HepG2 (cell line): ENCODE data around the gene SKP2. TPM values are rescaled to one million over a fixed set of nuclear protein-coding genes. Genes with fewer than 3 reads are reported as not detected.

Source experiments
- CC2D1A ChIP-seq: sonication (generic); formaldehyde crosslinking; IDR thresholded peaks from 2 replicates; pipeline ENCODE4 v1.8.1; 2023; ENCODE audit warnings: mild to moderate bottlenecking, missing genetic modification reagents
- GABPB1 ChIP-seq: IDR thresholded peaks from 2 replicates; pipeline ENCODE4 v1.6.1; 2016; ENCODE audit warnings: mild to moderate bottlenecking, missing genetic modification reagents, moderate library complexity, missing compliant biosample characterization
- HCFC1 ChIP-seq: fragments of 150-350 bp; IDR thresholded peaks from 2 replicates; pipeline ENCODE4 v1.6.1; 2014; ENCODE audit warnings: low read depth, low read length
- HDAC2 ChIP-seq: sonication (generic); formaldehyde crosslinking; IDR thresholded peaks from 2 replicates; pipeline ENCODE4 v1.4.0; 2020; ENCODE audit warnings: missing genetic modification reagents
- HMGA1 ChIP-seq: sonication (generic); formaldehyde crosslinking; conservative IDR thresholded peaks from 2 replicates; pipeline ENCODE4 v1.4.0; 2020; ENCODE audit warnings: missing genetic modification reagents
- HNF4A ChIP-seq: sonication (generic); formaldehyde crosslinking; IDR thresholded peaks from 2 replicates; pipeline ENCODE4 v1.4.0; 2020; ENCODE audit warnings: missing genetic modification reagents
- HNRNPLL ChIP-seq: fragments of 200-400 bp; formaldehyde crosslinking; IDR thresholded peaks from 2 replicates; pipeline ENCODE4 v1.6.1; 2017; ENCODE audit warnings: mild to moderate bottlenecking, low read depth, low read length; ENCODE audit not compliant: poor library complexity, severe bottlenecking
- MED1 ChIP-seq: sonication (generic); formaldehyde crosslinking; IDR thresholded peaks from 2 replicates; pipeline ENCODE4 v1.4.0; 2020; ENCODE audit warnings: missing genetic modification reagents
- NFKBIZ ChIP-seq: IDR thresholded peaks from 2 replicates; pipeline ENCODE4 v1.6.1; 2018; ENCODE audit warnings: missing genetic modification reagents, missing compliant biosample characterization
- NFYC ChIP-seq: IDR thresholded peaks from 2 replicates; pipeline ENCODE4 v1.6.1; 2016; ENCODE audit warnings: missing genetic modification reagents, missing compliant biosample characterization
- PHF20 ChIP-seq: sonication (generic); formaldehyde crosslinking; IDR thresholded peaks from 2 replicates; pipeline ENCODE4 v1.5.0; 2020; ENCODE audit warnings: mild to moderate bottlenecking, missing genetic modification reagents
- RXRB ChIP-seq: IDR thresholded peaks from 2 replicates; pipeline ENCODE4 v1.6.1; 2016; ENCODE audit warnings: borderline replicate concordance, missing genetic modification reagents, missing compliant biosample characterization
- TAF1 ChIP-seq: sonication (generic); formaldehyde crosslinking; IDR thresholded peaks from 2 replicates; pipeline ENCODE4 v1.4.0; 2020; ENCODE audit warnings: missing genetic modification reagents
- ZFP1 ChIP-seq: IDR thresholded peaks from 2 replicates; pipeline ENCODE4 v1.6.1; 2016
- ZKSCAN8 ChIP-seq: IDR thresholded peaks from 2 replicates; pipeline ENCODE4 v1.6.1; 2016; ENCODE audit warnings: borderline replicate concordance, missing genetic modification reagents, missing compliant biosample characterization
- ZNF251 ChIP-seq: sonication (generic); formaldehyde crosslinking; IDR thresholded peaks from 2 replicates; pipeline ENCODE4 v1.9.0; 2021; ENCODE audit warnings: mild to moderate bottlenecking, missing genetic modification reagents
- ZNF331 ChIP-seq: sonication (generic); formaldehyde crosslinking; IDR thresholded peaks from 2 replicates; pipeline ENCODE4 v1.4.0; 2020; ENCODE audit warnings: missing genetic modification reagents
- ZNF510 ChIP-seq: sonication (generic); formaldehyde crosslinking; IDR thresholded peaks from 2 replicates; pipeline ENCODE4 v1.4.0; 2020; ENCODE audit warnings: low read depth, mild to moderate bottlenecking, missing genetic modification reagents
- ZNF589 ChIP-seq: sonication (generic); formaldehyde crosslinking; conservative IDR thresholded peaks from 2 replicates; pipeline ENCODE4 v1.8.0; 2022; ENCODE audit warnings: mild to moderate bottlenecking, moderate library complexity, missing genetic modification reagents
- ZNF724P ChIP-seq: sonication (generic); formaldehyde crosslinking; IDR thresholded peaks from 2 replicates; pipeline ENCODE4 v1.8.0; 2022; ENCODE audit warnings: missing genetic modification reagents, borderline replicate concordance
- ZNF850 ChIP-seq: sonication (generic); formaldehyde crosslinking; conservative IDR thresholded peaks from 2 replicates; pipeline ENCODE4 v1.9.0; 2021; ENCODE audit warnings: mild to moderate bottlenecking, missing genetic modification reagents
- polyA plus RNA-seq, 8 experiments: library from polyadenylated mRNA; depleted of rRNA in 3 of 8; stranded (reverse) in 7 of 8; unstranded in 1 of 8; fragments of >200 nt; fragmentation: Illumina TruSeq in 4 of 8; extraction: Trizol in 4 of 8; gene quantifications; 2 replicates each; pipeline versions ENCODE4 v1.2.1 to v1.2.3, GENCODE V29; 2011 to 2016; ENCODE audit warnings: low read depth in 4 of 8, missing spikeins in 1 of 8, mixed read lengths in 1 of 8; ENCODE audit not compliant: insufficient read depth in 1 of 8
- total RNA-seq, 5 experiments: library from RNA; depleted of rRNA; stranded (reverse); fragments of >200 nt; fragmentation: Illumina TruSeq; extraction: Trizol; gene quantifications; 2 replicates each; pipeline ENCODE4 v1.2.3, GENCODE V29; 2016; ENCODE audit warnings: low read depth in 1 of 5
- TF ChIP-seq, protein P1 (sequence below): sonication (generic); formaldehyde crosslinking; IDR thresholded peaks from 2 replicates; pipeline ENCODE4 v1.4.0; 2020; ENCODE audit warnings: mild to moderate bottlenecking, missing genetic modification reagents, borderline replicate concordance
- TF ChIP-seq, protein P2 (sequence below): sonication (generic); formaldehyde crosslinking; IDR thresholded peaks from 2 replicates; pipeline ENCODE4 v1.4.0; 2020; ENCODE audit warnings: missing genetic modification reagents, borderline replicate concordance
- TF ChIP-seq, protein P3 (sequence below): fragments of 450-650 bp; IDR thresholded peaks from 2 replicates; pipeline ENCODE4 v1.6.1; 2016

The SKP2 gene
- total and polyA plus RNA-seq, 2 of the 13 experiments (the other 11 are each of a cell fraction or from before 2014, with no cell fraction given): 29.6 to 84.1 TPM

DNA sequence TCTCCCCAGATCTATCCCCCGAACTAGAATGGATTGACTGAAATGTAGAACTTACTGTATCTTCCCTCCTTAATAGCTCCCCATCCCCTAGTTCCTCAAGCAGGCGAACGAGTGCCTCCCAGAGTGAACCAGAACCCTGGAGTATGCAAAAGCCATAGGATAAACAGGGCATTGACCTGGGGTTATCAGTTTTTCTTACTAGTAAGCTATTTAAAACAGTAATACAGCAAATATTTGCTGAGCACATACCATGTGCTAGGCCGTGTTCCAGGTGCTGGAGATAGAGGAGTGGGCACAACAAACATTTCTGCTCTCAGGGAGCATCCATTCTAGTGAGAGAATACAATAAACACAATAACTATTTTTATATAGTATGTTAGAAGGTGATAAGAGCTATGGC, 1.8 kb downstream of the SKP2 start (continued):
- TF ChIP-seq HDAC2 (CRISPR knock-in tag) (peak; percentile 88), ZNF331 (peak; percentile 48; the same call in 1 of the 2 replicates), GABPB1 (no peak; the same call in 1 of the 2 replicates), ZNF589 (CRISPR knock-in tag) (no peak), NFKBIZ (CRISPR knock-in tag) (peak; percentile 59; the same call in 1 of the 2 replicates), HMGA1 (CRISPR knock-in tag) (no peak), HNF4A (peak; percentile 57), ZNF510 (no peak), HCFC1 (no peak; the same call in 1 of the 2 replicates), HNRNPLL (no peak), ZNF724P (no peak), ZKSCAN8 (CRISPR knock-in tag) (0 out of 2 replicates have a peak, but pooled peaks have one; percentile 56), NFYC (0 out of 2 replicates have a peak, but pooled peaks have one; percentile 12), ZNF251 (CRISPR knock-in tag) (no peak), ZFP1 (no peak), ZNF850 (no peak), TAF1 (CRISPR knock-in tag) (no peak), RXRB (peak; percentile 97), MED1 (peak; percentile 69; the same call in 1 of the 2 replicates), CC2D1A (no peak), PHF20 (no peak)
- TF ChIP-seq, protein P1, sequence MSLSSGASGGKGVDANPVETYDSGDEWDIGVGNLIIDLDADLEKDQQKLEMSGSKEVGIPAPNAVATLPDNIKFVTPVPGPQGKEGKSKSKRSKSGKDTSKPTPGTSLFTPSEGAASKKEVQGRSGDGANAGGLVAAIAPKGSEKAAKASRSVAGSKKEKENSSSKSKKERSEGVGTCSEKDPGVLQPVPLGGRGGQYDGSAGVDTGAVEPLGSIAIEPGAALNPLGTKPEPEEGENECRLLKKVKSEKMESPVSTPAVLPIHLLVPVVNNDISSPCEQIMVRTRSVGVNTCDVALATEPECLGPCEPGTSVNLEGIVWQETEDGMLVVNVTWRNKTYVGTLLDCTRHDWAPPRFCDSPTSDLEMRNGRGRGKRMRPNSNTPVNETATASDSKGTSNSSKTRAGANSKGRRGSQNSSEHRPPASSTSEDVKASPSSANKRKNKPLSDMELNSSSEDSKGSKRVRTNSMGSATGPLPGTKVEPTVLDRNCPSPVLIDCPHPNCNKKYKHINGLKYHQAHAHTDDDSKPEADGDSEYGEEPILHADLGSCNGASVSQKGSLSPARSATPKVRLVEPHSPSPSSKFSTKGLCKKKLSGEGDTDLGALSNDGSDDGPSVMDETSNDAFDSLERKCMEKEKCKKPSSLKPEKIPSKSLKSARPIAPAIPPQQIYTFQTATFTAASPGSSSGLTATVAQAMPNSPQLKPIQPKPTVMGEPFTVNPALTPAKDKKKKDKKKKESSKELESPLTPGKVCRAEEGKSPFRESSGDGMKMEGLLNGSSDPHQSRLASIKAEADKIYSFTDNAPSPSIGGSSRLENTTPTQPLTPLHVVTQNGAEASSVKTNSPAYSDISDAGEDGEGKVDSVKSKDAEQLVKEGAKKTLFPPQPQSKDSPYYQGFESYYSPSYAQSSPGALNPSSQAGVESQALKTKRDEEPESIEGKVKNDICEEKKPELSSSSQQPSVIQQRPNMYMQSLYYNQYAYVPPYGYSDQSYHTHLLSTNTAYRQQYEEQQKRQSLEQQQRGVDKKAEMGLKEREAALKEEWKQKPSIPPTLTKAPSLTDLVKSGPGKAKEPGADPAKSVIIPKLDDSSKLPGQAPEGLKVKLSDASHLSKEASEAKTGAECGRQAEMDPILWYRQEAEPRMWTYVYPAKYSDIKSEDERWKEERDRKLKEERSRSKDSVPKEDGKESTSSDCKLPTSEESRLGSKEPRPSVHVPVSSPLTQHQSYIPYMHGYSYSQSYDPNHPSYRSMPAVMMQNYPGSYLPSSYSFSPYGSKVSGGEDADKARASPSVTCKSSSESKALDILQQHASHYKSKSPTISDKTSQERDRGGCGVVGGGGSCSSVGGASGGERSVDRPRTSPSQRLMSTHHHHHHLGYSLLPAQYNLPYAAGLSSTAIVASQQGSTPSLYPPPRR (CRISPR knock-in tag): peak; percentile 94
- TF ChIP-seq, protein P2, sequence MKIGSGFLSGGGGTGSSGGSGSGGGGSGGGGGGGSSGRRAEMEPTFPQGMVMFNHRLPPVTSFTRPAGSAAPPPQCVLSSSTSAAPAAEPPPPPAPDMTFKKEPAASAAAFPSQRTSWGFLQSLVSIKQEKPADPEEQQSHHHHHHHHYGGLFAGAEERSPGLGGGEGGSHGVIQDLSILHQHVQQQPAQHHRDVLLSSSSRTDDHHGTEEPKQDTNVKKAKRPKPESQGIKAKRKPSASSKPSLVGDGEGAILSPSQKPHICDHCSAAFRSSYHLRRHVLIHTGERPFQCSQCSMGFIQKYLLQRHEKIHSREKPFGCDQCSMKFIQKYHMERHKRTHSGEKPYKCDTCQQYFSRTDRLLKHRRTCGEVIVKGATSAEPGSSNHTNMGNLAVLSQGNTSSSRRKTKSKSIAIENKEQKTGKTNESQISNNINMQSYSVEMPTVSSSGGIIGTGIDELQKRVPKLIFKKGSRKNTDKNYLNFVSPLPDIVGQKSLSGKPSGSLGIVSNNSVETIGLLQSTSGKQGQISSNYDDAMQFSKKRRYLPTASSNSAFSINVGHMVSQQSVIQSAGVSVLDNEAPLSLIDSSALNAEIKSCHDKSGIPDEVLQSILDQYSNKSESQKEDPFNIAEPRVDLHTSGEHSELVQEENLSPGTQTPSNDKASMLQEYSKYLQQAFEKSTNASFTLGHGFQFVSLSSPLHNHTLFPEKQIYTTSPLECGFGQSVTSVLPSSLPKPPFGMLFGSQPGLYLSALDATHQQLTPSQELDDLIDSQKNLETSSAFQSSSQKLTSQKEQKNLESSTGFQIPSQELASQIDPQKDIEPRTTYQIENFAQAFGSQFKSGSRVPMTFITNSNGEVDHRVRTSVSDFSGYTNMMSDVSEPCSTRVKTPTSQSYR: peak; percentile 28; the same call in 1 of the 2 replicates
- TF ChIP-seq, protein P3, sequence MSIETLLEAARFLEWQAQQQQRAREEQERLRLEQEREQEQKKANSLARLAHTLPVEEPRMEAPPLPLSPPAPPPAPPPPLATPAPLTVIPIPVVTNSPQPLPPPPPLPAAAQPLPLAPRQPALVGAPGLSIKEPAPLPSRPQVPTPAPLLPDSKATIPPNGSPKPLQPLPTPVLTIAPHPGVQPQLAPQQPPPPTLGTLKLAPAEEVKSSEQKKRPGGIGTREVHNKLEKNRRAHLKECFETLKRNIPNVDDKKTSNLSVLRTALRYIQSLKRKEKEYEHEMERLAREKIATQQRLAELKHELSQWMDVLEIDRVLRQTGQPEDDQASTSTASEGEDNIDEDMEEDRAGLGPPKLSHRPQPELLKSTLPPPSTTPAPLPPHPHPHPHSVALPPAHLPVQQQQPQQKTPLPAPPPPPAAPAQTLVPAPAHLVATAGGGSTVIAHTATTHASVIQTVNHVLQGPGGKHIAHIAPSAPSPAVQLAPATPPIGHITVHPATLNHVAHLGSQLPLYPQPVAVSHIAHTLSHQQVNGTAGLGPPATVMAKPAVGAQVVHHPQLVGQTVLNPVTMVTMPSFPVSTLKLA: peak; percentile 10; the same call in 1 of the 2 replicates
